Ascending aorta (tissue), 2 donors: ENCODE measurements around the gene SLC15A3. TPM values are rescaled to one million over a fixed set of nuclear protein-coding genes. Genes with fewer than 3 reads are reported as not detected.

Source experiments
- DNase-seq, 2 donors: peaks; one replicate each; pipeline ENCODE4 v3.0.0-alpha.2; 2019; ENCODE audit warnings: low spot score in 2 of 2
- H3K27ac ChIP-seq, 2 donors: fragments of 200-600 bp; sonication (generic); one replicate each; pipeline ENCODE4 v1.5.1; 2016 to 2017; ENCODE audit warnings: mild to moderate bottlenecking in 1 of 2
- H3K27me3 ChIP-seq: fragments of 200-600 bp; sonication (generic); one replicate; pipeline ENCODE4 v1.5.1; 2017
- H3K36me3 ChIP-seq, 2 donors: fragments of 200-600 bp; sonication (generic); one replicate each; pipeline ENCODE4 v1.5.1; 2016
- H3K4me1 ChIP-seq, 2 donors: fragments of 200-600 bp; sonication (generic); one replicate each; pipeline ENCODE4 v1.5.1; 2016 to 2017; ENCODE audit warnings: mild to moderate bottlenecking in 1 of 2
- H3K4me3 ChIP-seq, 2 donors: fragments of 200-600 bp; sonication (generic); one replicate each; pipeline ENCODE4 v1.5.1; 2016 to 2017; ENCODE audit warnings: mild to moderate bottlenecking in 1 of 2
- H3K9me3 ChIP-seq, 2 donors: fragments of 200-600 bp; sonication (generic); one replicate each; pipeline ENCODE4 v1.5.1; 2016
- intact Hi-C: fragments of 100-400 bp; cut with DNase I; formaldehyde crosslinking; loops from one replicate; pipeline ENCODE4 v1.15.1; 2023
- total RNA-seq: library from RNA; depleted of rRNA; stranded (reverse); fragments of >200 nt; gene quantifications from one replicate; pipeline ENCODE4 v1.1.0, GENCODE V29; 2016
- TF ChIP-seq, protein P1 (sequence below), 3 experiments: fragments of 200-600 bp in 2 of 3; fragments of 450-650 bp in 1 of 3; sonication (generic) in 2 of 3; IDR thresholded peaks; one replicate each; pipeline ENCODE4 v1.5.1; 2016 to 2019; ENCODE audit warnings: antibody characterized with exemption in 3 of 3, mild to moderate bottlenecking in 1 of 3, moderate library complexity in 1 of 3

The SLC15A3 gene
- total RNA-seq, 1 donor from 2014 or later = 27.1 TPM

DNA sequence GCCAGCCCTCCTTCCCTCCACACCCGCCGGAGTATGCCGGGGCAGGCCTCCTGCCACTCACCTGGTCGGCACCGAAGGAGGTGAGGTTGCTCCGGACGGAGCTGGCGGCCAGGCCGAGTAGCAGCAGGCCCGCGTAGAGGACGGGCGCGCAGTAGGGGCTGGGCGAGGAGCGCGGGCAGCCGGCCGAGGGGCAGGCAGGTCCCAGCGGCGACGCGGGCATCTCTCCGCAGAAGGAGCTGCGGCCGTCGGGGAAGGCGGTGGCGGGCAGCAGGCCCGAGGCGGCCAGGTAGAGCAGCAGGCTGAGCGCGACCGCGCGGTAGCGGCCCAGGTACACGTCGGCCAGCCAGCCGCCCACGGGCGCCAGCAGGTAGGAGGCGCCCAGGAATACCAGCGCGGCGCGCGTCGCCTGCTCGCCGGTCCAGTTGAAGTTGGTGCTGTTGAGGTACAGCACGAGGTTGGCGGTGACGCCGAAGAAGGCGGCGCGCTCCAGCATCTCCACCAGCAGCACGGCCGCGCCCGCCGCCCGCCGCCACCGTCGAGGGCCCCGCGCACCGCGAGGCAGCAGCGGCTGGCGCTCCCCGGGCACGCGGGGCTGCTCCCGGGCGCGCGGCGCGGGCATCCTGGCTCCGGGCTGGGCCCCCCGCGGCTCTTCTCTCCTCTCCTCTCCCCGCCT lies 907 bp downstream of the SLC15A3 start:
- intact Hi-C loops = loop anchor here (5.0 kb wide), 1 partner anchor 34 kb away; no protein-coding TSS in a partner anchor
- H3K9me3 ChIP-seq = no peaks in the 10 kb centered on the region
- peak overlapping the region; percentile 56 to 78 for H3K4me3 ChIP-seq
- TF ChIP-seq, protein P1, sequence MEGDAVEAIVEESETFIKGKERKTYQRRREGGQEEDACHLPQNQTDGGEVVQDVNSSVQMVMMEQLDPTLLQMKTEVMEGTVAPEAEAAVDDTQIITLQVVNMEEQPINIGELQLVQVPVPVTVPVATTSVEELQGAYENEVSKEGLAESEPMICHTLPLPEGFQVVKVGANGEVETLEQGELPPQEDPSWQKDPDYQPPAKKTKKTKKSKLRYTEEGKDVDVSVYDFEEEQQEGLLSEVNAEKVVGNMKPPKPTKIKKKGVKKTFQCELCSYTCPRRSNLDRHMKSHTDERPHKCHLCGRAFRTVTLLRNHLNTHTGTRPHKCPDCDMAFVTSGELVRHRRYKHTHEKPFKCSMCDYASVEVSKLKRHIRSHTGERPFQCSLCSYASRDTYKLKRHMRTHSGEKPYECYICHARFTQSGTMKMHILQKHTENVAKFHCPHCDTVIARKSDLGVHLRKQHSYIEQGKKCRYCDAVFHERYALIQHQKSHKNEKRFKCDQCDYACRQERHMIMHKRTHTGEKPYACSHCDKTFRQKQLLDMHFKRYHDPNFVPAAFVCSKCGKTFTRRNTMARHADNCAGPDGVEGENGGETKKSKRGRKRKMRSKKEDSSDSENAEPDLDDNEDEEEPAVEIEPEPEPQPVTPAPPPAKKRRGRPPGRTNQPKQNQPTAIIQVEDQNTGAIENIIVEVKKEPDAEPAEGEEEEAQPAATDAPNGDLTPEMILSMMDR (IDR thresholded peaks at IDR 0.05) = no peak
- no peaks in the 10 kb centered on the region for H3K27me3 ChIP-seq
- H3K4me1 ChIP-seq = peaks cover 5 to 6% of the 10 kb centered on the region in 2 donors
- peak overlapping the region; percentile 78 to 82 for H3K27ac ChIP-seq
- DNase-seq = no peak
- peaks cover 0 to 4% of the 10 kb centered on the region in 2 donors for H3K36me3 ChIP-seq

DNA sequence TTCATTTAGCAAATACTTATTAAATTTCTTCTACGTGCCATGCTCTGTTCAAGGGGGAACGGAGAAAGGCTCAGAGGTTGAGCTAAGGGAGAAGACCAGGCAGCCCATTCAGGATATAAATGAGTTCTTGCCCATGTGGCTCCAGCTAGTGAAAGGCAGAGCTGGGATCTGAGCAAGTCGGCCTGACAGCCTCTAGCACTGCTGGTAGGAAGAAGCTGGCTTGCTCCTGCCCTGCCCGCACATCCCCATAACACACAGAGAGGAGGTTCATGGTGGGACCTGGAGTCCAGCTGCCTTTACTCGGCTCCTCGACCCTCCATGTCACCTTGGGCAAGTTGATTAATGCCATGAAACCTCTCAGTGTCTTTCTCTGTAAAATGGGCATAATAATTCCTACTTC lies 2.0 kb downstream of the SLC15A3 start:
- intact Hi-C loops = loop anchor here (5.0 kb wide), 1 partner anchor 33 kb away; no protein-coding TSS in a partner anchor
- TF ChIP-seq, protein P1 (IDR thresholded peaks at IDR 0.05) = no peak
- Histone ChIP-seq H3K4me3 (peak overlapping the region in 1 of 2 donors; percentile 78), H3K9me3 (no peaks in the 10 kb centered on the region), H3K27ac (no peak overlapping the region), H3K4me1 (peaks cover 5 to 6% of the 10 kb centered on the region in 2 donors), H3K36me3 (peaks cover 0 to 12% of the 10 kb centered on the region in 2 donors), H3K27me3 (no peaks in the 10 kb centered on the region)
- no peak for DNase-seq

DNA sequence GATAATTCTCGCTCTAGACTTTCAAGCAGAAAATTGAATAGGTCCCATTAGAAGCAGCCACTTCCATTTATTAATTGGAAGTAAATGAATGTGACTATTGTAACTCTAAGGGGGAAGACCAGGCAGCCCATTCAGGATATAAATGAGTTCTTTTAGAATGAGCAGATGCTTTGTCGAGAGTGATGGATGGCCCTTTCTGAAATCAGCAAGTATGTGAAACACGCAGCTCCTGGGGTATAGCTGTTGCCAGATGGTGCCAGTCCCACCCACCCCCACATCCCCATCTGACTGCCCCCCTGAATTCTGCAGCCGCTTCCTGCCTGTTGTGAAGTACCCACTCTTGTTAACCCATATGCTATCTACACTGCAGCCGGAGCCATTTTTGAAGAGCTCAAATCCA lies 3.7 kb downstream of the SLC15A3 start:
- intact Hi-C loops = no loop called here
- Histone ChIP-seq H3K4me3 (no peak overlapping the region), H3K27me3 (no peaks in the 10 kb centered on the region), H3K36me3 (peaks cover 6 to 25% of the 10 kb centered on the region in 2 donors), H3K9me3 (no peaks in the 10 kb centered on the region), H3K4me1 (peaks cover 5 to 6% of the 10 kb centered on the region in 2 donors), H3K27ac (no peak overlapping the region)
- DNase-seq = no peak
- TF ChIP-seq, protein P1 (IDR thresholded peaks at IDR 0.05) = no peak

DNA sequence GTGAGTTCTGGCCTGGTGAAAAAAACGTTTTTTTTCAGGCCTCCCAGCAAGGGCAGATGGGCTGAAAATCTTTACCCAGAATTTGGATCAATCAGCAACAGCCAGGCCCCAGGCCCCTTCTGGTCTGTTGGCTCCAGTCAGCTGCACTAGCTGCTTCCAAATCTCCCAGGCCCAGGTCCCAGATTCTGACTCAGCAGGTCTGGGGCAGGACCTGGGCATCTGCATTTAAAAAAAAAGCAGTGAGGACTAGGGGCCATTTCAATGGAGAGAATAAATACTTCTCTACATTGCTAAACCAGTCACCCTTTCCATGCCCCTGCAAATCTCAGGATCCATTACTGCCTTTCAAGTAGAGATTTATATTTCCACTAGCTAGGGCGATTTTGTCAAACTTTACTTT lies 4.3 kb downstream of the SLC15A3 start:
- Histone ChIP-seq H3K27ac (no peak overlapping the region), H3K36me3 (peaks cover 8 to 27% of the 10 kb centered on the region in 2 donors), H3K4me3 (no peak overlapping the region), H3K4me1 (peaks cover 5 to 6% of the 10 kb centered on the region in 2 donors), H3K27me3 (no peaks in the 10 kb centered on the region), H3K9me3 (no peaks in the 10 kb centered on the region)
- TF ChIP-seq, protein P1 (IDR thresholded peaks at IDR 0.05) = no peak
- no peak for DNase-seq
- intact Hi-C loops = no loop called here

DNA sequence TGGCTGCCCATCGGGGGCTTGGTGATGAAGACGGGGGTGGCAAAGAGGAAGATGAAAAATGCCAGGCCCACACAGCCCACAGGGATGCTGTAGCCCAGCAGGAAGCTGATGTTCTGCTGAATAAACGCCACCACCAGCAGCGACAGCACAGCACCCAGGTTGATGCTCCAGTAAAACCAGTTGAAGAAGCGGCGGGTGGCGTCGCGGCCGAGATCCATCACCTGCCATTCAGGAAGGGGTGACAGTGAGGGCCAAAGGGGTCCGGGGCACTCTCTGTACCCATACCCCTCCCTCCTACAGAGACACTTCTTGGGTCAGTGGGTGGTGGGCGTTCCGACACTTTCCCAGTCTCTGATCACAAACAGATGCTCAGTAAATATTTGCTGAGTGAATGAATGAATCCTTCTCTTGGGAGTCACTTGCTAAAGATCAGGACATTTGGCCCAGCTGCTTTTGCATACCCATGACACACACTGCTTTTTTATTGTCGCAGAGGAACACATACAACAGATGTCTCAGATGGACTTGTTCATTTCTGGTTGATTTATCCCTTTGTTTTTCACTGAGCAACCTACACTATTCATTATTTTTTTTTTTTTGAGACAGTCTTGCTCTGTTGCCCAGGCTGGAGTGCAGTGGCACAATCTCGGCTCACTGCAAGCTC lies 5.2 kb downstream of the SLC15A3 start:
- TF ChIP-seq, protein P1 (IDR thresholded peaks at IDR 0.05) = no peak
- Histone ChIP-seq H3K27me3 (no peaks in the 10 kb centered on the region), H3K4me3 (no peak overlapping the region), H3K4me1 (peaks cover 5 to 6% of the 10 kb centered on the region in 2 donors), H3K36me3 (peaks cover 14 to 36% of the 10 kb centered on the region in 2 donors), H3K9me3 (no peaks in the 10 kb centered on the region), H3K27ac (no peak overlapping the region)
- no peak for DNase-seq
- intact Hi-C loops = no loop called here
